NCI-H1694 treated with DMSO at 0.1 percent for 48 hours (cell line): ENCODE data around the gene PDLIM7.
A peak's percentile ranks its signal among the peaks of the same experiment; 100 is the strongest.

Experiments
- DNase-seq: peaks from one replicate; lab custom pipeline; 2025; lab: John Stamatoyannopoulos, UW

PDLIM7 gene

DNA sequence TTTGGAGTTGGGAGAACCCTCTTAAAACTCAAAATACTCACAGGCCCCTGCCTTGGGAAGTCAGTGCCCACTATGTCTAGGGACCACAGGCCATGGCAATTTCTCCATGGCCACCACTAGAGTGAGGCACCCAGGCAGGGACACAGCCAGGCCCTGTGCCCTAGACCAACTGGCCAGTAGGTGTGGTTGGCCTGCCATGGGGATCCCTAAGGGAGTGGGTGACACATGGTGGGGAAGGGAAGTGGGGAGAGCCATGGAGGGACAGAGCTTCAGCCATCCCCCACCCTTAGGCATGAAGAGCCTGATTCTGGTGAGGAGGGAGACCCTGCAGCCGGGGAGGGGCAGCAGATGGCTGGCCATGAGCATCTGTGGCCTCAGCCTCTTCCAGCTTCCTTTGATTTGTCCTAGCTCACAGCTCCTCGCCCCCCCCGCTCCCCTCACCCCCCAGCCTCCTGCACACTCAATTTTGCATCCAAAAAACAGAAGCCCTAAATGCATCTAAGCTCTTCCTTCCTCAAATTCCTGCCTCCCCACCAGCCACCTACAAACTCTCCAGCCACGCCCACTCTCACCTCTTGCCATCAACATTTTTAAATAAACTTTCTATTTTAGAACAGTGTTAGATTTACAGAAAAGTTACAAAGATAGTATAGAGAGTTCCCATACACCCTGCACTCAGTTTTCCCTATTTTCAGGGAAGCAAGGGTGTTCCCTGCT, 22.4 kb downstream of the PDLIM7 start:
- DNase-seq = no peak

DNA sequence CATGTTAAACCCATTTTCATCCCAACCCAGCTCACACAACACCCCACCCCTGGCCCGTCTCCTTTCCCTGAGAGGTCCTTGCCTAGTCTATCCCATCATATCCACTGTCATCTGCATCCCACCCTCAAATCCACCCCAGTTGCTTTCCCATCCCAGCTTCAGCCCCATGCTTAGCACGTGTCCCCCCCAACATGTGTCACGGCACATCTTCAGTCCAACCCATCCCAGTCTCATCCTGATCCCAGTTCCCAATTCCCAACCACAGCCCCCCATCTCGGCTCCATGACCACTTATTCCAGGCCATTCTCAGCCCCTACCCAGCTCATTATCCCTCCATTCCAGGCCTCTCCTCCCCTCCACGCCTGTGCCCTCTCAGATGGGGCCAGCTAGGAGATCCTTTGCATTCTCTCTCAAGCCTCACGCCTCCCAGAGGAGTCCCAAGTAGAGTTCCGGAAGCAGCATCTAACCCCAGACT, 23.4 kb downstream of the PDLIM7 start:
- no peak for DNase-seq

DNA sequence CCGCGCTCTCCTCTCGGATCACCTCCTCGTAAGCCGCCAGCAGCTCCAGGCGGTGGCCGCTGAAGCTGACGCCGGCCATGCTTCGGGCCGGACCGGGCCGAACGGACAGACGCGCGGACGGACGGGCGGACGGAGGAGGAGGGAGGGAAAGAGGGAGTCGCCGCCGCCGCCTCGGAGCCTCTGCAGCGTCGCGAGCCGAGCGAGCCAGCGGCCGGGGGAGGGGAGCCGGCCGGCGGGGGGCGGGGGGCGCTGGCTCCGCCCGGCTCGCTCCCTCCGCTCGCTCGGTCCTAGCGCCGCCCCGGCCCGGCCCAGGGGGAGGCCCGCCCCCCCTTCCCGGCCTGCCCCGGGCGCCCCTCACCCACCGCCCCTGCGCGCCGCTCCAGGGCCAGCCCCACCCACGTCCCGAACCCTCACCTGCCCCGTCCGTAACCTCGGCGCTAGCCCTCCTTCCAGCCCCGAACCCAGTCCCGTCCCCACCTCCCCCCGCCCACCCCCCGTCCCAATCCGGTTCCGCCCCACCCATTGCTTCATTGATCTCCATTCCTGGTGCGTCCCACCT, 23.9 kb downstream of the PDLIM7 start, which contains the start of gene DBN1:
DBN1 (minus strand) TSS at position 192 of the 559 bp plus-strand sequence; CDS start at position 79, 113 bp downstream.
- peak; percentile 24 for DNase-seq

DNA sequence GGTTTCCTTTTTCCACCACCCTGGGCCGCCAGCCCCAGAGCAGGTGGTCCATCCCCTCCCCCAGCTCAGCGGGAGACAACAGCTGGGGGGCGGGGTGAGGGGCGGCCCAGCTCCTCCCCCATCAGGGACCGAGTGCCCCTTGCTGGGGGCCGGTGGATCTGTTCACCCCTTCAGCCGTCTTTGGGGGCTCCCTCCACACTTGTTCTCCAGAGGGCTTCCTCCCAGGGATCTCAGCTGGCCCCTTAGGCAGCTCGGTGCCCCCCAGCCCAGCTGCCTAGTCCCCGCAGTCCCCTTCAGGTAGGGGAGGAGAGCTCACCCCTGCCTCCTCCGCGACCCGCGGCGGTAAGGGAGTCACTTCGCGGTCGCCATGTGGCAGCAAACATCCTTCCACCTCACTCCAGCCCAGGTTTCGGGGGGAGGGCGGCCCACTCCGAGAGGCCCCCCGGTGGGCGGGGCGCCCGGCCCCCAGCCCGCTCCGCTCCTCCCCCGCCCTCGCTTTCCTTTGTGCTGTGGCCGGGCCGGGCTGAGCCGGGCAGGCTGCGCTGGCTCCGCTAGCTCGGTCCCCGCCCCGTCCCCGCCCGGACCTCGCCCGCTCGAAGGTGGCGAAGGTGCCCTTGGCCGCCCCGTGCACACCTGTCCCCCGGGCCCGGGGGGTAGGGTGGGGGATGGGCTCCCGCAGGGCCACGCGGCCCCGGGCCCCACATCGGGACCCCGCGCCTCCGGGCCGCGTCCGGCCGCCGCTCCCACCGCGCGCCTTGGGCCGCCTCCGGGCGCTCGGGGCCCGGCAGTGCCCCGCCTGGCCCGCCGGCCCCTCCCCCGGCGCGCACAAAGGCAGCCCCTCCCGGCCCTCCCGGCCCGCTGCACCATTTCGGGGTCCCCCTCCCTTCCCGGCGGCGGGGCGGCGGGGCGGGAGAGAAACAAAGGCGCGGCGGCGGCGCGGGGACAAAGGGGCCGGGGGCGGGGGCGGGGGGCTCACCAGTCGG, 24.7 kb downstream of the PDLIM7 start:
- no peak for DNase-seq

DNA sequence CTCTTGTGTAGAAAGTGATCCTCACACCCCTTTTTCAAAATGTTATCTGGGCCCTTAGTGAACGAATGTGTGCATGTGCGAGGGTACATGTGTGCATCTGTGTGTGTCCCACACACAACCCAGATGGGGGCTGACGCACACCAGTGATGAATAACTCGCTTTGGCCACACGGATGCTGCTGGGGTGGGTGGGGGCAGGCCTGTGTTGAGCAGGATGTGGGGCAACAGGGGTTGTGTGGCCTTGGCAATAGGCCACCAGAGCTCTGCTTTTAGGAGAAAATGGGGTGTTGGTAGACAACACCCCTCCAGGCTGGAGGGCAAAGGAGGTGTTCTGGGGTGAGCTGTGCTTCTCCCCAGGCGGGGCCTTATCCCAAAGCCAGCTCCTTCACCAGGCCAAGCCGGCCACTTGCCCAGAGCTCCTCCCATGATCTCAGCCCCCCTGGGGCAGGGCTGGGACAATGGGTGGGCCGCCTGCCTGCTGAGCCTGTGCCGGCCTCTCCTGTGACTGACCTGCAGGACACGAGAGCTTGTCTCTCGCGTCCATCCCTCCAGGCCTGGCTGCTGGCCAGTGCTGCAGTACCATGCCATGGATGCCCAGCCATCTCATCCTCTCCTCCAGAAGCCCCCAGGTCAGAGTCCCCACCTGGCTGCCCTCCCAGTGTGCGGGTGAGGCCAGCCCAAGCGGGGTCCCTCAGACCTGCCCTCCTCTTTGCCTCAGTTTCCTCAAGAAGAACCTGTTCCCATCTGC, 25.6 kb downstream of the PDLIM7 start:
- no peak for DNase-seq

DNA sequence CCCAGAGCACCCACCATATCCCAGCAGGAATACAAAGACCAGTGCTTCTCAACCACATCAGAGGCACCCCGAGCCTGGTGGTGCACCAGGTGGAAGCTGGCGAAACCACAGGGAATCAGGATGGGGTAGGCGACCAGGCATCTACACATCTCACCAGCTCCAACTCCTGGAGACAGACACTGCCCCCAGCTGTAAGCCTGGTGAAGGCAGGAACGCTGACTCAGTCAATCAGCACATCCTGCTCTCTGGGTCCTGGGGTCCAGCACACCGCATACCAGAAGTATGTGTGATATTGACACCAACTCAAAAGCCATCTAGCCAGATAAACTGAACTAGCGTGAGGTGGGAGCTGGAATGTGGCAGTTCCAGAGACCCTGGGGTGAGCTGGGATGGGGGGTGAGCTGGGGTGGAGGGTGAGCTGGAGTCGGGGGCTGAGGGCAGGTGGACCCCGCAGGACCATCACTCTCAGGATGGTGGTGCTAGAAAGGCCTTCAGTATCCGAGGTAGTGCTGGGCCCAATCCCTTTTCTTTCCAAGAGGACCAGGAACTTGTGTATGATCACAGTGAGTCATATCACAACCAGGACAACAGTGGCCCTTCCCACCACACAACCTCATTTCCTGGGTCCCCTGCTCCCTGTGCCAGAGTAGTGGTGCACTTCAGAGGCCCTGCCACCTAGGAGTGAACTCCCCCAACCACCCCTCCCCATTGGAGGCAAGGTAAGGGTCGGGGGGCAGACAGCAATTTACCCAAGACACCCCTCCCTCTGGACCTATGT, 26.5 kb downstream of the PDLIM7 start:
- no peak for DNase-seq

DNA sequence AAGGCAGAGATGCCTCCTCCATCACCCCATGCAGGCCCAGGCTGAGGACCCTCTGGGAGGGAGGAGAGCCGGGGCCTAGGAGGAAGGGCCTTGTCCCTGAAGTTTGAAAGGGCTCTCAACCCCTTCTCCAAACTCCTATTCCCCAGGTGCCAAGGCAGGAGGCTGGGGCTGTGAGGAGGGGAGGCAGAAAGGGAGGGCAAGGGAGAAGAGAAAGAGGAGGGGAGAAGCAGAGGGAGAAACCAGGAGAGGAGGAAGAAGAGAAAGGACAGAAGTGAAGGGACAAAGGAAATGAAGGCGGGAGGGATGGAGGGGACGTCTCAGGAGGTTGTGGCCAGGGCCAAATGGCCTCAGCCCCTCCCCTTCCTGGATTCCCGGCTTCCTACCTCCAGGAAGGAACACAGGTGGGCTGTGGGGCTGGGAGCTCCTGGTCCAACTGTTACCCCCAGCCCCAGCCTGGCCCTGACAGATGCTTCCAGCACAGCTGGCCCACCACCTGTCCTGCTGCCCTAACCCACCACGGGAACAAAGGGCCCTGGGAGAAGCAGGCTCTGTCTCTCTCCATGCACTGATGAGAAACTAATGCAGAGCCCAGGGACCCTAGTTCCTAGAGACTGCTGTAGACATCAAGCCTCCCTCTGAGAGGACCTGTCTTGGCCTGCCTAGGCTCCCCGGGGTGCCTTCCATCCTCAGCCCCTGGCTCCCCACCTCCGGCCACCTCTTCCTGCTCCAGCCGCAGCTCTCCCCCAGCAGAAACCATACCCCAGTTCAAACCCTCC, 27.5 kb downstream of the PDLIM7 start:
- no peak for DNase-seq

DNA sequence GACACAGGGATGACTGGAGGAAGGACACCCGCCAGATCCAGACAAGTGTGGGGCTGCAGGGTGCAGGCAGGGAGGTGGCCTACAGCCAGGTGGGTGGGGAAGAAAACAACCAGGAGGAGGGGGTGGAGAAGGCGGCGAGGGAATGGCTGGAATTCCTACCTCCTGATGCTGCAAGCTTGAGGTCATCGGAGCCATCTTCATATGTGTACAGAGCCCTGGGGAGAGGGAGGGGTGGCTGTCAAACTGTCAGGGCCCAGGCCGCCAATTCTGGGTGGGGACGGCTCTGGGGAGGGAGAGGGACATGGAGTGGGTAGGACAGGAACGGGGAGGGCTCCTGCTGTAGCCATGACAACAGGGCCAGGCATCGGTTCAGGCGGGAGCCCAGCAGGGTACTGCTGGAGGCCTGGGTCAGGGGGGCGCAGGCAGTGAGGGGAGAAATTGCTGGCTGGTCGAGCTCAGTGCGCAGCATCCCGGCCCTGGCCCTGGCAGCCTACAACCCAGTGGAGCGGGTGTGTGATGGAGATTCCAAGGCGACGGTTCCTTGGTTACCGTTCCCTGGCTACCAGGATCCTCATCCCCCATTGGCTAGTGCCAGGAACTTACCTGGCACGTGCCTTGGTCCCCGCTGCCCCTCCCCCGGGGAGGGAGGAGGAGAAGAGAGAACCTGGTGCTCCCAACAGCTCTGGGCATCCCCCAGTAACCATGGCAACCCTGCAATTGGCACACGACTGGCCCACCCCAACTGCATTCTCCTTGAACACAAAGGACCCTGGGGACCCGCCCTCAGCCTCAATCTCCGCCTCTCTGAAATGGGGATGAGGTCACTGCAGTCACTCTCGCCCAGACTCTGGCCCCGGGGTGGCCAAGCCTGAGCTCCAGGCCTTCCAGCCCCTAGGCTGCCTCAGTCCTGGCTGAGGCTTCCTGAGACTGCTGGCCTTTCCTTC, 28.4 kb downstream of the PDLIM7 start:
- no peak for DNase-seq

DNA sequence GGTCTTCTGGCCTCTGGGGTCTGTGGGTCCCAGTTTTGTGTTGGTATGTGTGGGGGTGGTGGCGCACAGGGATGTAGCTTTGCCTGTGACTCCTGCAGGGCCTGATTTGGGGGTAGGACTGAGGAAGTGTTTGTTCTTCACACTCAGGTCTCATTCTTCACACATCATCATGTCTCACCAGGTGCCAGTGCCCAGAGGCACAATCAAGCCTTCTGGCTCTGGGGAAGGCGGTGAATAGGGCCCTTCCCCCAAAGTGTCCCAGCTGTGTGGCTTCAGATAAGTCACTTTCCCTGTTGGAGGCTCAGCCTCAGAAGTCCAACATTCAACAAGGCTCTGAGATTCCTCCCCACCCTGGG, 29.1 kb downstream of the PDLIM7 start:
- DNase-seq = no peak

DNA sequence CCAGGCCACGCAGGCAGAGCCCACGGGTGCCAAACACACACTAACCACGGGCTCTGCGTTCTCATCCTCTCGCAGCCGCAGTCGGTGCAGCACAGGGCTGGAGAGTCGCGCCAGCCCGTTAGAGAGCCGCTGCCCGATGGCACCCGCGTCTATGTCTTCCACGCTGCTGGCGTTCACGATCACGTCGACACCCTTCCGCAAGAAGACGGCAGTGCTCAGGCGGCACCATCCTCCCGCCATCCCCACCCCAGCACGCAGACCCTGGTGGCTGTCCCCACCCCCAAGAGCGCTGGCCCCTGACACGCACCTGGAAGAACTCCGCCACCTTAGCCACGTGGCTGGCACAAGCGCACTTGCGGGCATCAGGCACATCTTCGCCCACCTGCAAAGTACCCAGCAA, 30.0 kb downstream of the PDLIM7 start:
- DNase-seq = no peak

DNA sequence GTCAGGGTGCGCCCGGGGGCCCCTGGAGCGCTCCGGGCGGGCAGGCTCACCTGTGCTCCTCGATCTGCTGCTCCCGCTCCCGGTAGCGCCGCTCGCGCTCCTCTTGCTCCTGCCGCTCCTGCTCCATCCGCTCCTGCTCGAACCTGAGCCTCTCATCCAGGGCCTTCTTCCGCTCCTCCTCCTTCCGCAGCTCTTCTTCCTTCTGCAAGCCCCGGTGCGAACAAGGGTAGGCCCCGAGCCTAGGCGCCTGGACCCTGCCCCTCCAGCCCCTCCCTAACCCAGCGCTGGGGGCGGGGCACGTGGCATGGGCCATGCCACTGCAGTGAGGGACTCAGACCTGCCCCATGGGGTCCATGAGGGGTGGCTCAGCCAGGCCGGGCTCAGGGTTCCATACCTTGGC, 30.5 kb downstream of the PDLIM7 start:
- DNase-seq = no peak

DNA sequence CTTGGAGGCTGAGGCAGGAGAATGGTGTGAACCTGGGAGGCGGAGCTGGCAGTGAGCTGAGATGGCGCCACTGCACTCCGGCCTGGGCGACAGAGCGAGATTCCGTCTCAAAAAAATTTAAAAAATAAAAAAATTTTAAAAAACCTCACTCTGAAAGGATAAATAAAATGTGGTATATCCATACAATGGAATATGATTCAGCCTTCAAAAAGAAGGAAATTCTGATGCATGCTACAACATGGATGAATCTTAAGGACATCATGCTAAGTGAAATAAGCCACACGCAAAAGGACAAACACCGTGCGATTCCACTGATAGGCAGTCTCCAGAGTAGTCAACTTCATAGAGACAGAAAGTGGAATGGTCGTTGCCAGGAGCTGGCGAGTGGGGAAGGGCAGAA, 32.4 kb downstream of the PDLIM7 start:
- no peak for DNase-seq

DNA sequence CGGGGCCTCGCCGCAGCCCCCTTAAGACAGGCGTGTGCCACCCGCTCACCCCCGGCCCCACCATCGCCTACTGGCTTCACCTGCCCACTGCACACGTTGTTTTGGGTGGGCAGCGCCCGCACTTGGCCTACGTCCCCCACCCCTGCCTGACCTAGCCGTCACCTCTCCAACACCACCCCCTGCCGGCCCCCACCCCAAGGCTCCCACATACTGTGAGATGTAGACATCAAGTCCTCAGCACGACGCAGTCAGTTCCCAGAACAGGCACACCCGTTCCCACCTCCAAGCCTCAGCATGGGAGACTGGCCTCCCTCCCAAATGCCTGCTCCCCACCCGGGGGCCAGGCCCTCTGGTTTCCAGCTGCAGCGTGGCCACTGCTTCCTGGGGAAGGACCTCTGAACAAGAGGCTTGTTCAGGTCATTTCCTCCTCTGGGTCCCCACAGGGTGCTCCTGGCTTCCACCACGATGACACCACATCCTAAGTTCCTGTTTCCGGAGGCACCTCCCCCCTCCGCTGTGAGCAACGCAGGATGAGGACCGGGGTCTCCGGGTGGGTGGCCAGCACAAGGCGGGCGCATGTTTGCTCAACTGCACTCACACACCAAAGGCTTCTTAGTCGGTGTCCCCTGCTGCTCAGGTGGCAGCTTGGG, 35.3 kb downstream of the PDLIM7 start:
- no peak for DNase-seq

DNA sequence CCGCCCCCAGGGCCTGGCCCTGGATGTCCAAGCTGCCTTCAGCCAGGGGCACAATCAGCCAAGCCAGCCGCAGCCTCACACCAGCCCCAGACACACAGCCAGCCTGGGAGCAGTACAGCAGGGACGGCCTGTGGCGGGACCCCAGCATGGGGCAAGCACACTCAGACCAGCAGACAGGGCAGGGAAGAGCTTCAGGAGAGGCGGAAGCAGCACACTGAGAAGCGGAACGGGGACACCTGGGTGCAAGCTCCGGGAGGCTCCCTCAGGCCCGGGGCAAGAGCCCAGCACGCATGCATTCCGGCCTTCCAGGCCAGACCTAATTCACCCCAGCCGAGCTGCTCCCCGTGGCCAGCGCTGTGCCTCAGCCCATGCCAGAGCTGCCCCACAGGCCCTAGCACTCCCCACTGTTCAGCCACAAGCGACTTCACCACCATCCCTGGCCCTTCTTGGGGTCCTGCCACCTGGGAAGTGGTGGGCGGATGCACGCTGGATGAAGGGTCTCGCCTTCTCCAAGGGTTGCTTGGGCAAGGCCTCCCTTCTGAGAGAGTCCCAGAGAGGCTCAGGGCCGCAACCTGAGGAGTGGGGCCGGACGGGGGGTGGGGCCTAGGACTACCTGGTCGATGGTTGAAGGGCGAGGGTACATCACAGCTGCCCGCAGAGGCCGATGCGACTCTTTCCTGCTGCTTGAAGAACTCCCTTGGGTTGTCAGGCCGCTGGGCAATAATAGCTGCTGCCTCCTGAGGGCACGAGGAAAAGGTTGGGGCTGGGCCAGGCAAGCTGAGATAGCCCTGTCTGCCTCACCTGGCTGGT, 37.4 kb downstream of the PDLIM7 start:
- no peak for DNase-seq

DNA sequence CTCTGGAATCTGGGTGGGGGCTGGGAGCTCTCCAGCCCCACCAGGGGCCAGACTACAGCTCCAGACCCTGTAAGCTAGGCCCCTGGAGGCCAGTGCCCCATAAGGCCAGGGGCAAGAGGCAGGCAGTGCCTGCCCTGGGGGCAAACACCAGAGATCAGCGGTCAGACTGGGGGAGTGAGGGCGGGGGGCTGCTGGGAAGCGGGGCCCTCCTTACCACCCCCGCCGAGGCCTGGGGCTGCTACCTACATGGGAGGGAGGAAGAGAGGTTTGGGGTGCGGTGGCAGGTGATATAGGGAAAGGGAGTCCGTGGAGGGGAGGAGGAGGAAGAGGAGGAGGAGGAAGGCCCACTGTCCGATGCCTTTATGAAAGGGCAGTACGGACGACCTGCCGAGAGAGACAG, 38.0 kb downstream of the PDLIM7 start:
- DNase-seq = no peak

DNA sequence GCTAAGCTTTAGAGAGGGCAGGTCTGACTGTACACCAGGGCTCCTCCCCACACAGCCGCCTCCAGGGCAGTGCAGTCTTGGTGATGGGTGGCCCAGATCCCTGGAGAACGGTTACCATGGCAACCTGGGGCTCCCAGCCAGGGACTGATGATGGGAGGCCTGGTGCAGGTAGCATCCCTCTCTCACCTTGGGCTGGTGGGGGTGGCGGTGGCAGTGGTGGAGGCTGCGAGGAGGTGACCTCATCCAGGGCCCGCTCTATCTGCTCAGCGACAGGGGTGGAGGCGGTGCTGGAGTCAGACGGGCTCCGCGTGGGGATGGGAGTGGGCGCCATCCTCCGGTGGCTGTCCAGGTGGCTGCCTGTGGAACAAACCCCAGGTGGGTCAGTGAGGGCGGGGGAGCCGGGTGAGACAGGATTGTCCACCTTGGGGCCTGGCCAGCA, 38.5 kb downstream of the PDLIM7 start:
- no peak for DNase-seq

DNA sequence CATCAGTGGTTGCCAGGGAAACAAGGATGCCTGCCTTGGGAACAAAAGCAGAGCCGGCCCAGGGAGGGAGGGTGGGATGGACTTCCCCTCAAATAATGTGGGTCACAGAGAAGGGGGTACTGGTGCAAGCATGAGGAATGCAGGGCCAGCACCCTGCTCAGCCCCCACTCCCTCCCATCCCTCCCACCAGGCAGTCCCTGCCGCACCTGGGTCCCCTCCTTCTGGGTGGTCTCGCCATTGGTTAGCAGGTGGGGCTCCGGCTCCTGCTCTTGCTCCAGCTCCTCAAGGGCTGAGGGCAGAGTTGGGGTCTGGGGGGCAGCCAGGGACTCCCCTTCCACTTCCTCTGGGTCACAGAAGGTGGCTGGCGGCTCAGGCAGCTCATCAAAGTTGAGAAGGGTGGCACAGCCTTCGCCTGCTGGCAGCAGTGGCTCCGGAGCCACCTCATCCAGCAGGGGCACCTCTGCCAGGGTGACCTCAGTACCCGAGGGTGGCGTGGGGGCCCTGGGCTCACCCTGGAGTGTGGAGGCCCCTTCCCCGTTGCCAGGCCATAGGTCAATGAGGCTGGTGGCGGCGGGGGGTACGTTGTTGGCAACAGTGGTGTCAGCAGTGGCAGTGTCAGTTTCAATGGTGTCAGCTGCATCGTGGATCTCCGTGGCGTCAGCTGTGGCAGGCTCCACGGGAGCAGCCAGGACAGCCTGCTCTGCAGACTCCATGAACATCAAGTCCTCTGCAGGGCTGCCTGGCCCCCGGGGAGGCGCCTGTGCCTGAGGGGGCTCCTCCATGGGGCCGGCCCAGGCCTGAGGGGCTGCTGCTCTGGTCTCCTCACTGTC, 39.3 kb downstream of the PDLIM7 start:
- DNase-seq = no peak
